HuH-7 (cell line): ENCODE data around the gene LILRB5.
"Not testable (repeated sequence)": the region's sequence is repeated elsewhere in the genome, so short reads cannot be mapped to it uniquely, and the experiment has no call there.

ENCODE experiments used
- DNase-seq: peaks from one replicate; pipeline ENCODE4 v3.0.0; 2011; ENCODE audit warnings: low spot score

Gene LILRB5

GRCh38 chr19:54211235-54211634 lies 45.8 kb downstream of the LILRB5 start:
- DNase-seq, result peak; percentile 47

- peak; percentile 86 for DNase-seq
Observed at GRCh38 chr19:54209811-54210494, 47.1 kb downstream of the LILRB5 start.

- no peak for DNase-seq
Observed at GRCh38 chr19:54209058-54209810, 47.8 kb downstream of the LILRB5 start.

GRCh38 chr19:54208784-54209057 lies 48.4 kb downstream of the LILRB5 start:
- DNase-seq, result no peak

DNA sequence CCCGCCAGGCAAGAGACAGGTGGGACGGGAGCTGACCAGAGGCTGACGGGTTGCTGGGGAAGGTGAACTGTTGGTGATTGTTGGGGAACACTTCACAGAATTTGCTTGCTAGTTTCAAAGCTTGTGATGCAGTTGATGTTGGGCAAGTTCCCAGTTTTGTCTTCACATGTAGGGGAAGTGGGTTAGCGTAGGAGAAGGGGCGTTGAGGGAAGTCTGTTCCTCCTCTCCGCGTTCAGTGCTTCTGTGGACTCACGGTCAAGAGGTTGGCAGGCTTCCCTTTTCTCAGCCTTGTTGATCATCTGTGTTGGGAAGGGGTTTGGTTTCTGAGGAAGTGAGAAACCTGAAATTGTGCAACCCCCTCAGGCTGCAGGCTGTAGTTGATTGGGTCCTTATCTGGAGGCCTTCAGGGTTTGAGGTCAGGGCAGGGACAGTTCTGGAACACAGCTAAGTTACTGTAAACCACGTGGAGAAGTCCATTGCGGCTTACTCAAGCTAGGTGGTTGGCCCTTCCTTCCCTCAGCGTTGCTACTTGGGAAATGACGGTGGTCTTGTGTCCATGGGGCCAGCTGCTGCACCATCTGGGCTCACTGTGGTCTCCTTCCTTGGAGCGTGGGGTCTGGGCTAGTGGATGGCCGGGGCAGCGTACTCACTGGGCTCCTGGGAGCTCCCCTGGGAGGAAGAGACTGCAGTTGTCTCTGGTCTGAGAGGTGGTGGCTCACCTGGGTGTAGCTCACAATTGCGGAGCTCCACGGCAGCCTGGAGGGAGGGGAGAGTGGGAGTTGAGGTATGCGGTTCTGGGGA lies 48.9 kb downstream of the LILRB5 start:
- DNase-seq, result peak; percentile 53

- no peak for DNase-seq
Observed at GRCh38 chr19:54207676-54207982, 49.4 kb downstream of the LILRB5 start.

DNA sequence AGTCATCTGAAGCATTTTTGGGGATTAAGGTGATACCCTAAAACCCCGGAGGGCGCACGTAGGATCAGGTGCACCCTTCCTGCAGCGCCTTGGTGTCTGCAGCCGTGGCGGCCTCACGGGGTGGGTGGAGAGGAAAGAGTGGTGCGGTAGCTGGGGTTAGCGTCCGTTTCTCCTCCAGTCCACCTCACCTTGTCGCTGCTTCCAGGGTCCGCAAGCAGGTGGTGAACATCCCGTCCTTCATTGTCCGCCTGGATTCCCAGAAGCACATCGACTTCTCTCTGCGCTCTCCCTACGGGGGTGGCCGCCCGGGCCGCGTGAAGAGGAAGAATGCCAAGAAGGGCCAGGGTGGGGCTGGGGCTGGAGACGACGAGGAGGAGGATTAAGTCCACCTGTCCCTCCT lies 49.9 kb downstream of the LILRB5 start:
- DNase-seq, result not testable (repeated sequence)

DNA sequence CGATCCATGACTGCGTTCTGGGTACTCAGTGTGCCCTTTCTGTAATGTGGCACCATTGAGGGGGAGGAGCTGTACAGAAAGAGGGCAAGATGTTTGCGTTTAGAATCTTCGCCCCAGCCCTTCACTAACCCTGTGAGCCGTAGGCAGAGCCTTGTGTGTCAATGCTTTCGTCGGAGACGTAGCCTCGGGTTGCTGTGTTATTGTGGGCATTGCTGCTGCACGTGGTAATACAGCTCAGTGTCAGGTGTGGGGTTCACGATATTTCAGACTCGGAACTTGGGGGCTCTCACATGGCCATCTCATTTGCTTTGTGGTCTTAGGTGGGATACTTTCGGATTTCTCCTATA lies 50.3 kb downstream of the LILRB5 start:
- DNase-seq, result no peak

DNA sequence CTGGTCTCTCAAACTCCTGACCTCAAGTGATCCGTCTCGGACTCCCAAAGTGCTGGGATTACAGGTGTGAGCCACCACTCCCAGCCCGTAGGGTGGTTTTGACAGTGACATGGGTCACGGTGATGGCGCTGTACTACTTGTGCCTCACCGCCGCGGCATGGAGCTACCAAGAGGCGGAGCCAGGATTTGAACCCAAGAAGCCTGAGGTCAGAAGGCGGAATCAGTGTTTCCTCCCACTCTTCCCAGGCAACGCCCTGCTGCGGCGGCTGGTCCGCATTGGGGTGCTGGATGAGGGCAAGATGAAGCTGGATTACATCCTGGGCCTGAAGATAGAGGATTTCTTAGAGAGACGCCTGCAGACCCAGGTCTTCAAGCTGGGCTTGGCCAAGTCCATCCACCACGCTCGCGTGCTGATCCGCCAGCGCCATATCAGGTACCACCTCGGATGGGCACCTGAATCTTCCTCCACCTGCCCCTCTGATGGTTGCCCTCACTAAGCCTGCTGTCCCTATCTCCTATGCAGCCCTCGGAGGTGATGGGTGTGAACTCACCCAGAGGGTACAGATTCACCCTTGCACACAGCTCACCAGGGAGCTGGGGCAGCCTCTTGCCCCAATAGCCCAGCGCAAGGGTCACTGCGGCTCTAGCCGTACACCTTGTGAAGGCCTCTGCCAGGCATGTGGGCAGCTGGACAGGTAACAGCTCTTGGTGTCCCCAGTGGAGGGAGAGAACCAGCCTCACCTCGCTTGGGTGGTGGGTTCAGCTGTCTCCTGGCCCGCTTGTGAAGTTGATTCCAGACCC lies 50.8 kb downstream of the LILRB5 start:
- DNase-seq, result no peak

- DNase-seq, result no peak
Observed at GRCh38 chr19:54204767-54205468, 52.2 kb downstream of the LILRB5 start.

GRCh38 chr19:54203151-54203611 lies 53.9 kb downstream of the LILRB5 start:
- no peak for DNase-seq

DNA sequence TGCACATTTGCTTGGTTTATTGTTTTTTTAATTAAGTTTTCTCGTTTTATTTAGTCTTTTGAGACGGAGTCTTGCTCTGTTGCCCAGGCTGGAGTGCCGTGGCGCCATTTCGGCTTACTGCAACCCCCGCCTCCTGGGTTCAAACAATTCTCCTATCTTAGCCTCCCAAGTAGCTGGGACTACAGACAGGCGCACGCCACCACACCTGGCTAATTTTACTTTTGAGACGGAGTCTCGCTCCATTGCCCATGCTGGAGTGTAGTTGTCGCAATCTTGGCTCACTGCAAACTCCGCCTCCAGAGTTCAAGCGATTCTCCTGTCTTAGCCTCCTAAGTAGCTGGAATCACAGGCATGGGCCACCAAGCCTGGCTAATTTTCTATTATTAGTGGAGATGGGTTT lies 55.1 kb downstream of the LILRB5 start:
- DNase-seq, result no peak

DNA sequence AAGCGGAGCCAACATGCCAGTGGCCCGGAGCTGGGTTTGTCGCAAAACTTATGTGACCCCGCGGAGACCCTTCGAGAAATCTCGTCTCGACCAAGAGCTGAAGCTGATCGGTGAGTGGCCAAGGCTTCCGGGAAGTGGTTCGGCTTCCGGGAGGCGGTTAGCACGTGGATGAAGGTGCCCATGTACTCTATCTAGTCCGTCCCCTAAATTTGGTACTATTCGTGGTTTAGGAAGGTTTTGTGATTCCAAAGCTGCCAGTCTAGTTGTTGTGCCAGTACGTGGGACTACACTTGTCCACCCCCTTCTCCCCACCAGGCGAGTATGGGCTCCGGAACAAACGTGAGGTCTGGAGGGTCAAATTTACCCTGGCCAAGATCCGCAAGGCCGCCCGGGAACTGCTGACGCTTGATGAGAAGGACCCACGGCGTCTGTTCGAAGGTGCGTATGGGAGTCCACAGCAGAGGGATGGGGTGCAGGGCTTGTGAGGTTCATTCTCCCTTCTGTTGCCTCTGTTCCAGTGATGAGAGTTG lies 55.8 kb downstream of the LILRB5 start:
- no peak for DNase-seq
